Kidney epithelial cell (primary cell): ENCODE results near the gene AARS1. TPM values are rescaled to one million over a fixed set of nuclear protein-coding genes. Genes with fewer than 3 reads are reported as not detected.
A peak's percentile ranks its signal among the peaks of the same experiment; 100 is the strongest.
"Not testable (repeated sequence)": the region's sequence is repeated elsewhere in the genome, so short reads cannot be mapped to it uniquely, and the experiment has no call there.

Experiments
- DNase-seq: peaks from one replicate; pipeline ENCODE4 v3.0.0-alpha.2; 2010; ENCODE audit warnings: low read depth
- H3K27me3 ChIP-seq: 2 replicates; pipeline ENCODE4 v1.6.0; 2011; ENCODE audit warnings: low read length; ENCODE audit not compliant: control insufficient read depth, insufficient read depth
- H3K36me3 ChIP-seq: 2 replicates; pipeline ENCODE4 v1.5.1; 2011; ENCODE audit warnings: low read length; ENCODE audit not compliant: control insufficient read depth, insufficient read depth
- H3K4me3 ChIP-seq: 2 replicates; pipeline ENCODE4 v1.5.1; 2011; ENCODE audit warnings: low read depth, mild to moderate bottlenecking, control low read depth, low read length
- total RNA-seq: library from RNA; depleted of rRNA; stranded (reverse); fragments of >200 nt; gene quantifications from 2 replicates; pipeline ENCODE4 v1.2.3, GENCODE V29; 2015
- TF ChIP-seq, protein P1 (sequence below): IDR thresholded peaks from 2 replicates; pipeline ENCODE4 v1.5.1; 2011; ENCODE audit warnings: mild to moderate bottlenecking, moderate library complexity, low read length, control low read depth, inconsistent platforms; ENCODE audit not compliant: insufficient read depth, poor library complexity, severe bottlenecking

Gene AARS1
- total RNA-seq, 1 donor from 2014 or later = 185 TPM

DNA sequence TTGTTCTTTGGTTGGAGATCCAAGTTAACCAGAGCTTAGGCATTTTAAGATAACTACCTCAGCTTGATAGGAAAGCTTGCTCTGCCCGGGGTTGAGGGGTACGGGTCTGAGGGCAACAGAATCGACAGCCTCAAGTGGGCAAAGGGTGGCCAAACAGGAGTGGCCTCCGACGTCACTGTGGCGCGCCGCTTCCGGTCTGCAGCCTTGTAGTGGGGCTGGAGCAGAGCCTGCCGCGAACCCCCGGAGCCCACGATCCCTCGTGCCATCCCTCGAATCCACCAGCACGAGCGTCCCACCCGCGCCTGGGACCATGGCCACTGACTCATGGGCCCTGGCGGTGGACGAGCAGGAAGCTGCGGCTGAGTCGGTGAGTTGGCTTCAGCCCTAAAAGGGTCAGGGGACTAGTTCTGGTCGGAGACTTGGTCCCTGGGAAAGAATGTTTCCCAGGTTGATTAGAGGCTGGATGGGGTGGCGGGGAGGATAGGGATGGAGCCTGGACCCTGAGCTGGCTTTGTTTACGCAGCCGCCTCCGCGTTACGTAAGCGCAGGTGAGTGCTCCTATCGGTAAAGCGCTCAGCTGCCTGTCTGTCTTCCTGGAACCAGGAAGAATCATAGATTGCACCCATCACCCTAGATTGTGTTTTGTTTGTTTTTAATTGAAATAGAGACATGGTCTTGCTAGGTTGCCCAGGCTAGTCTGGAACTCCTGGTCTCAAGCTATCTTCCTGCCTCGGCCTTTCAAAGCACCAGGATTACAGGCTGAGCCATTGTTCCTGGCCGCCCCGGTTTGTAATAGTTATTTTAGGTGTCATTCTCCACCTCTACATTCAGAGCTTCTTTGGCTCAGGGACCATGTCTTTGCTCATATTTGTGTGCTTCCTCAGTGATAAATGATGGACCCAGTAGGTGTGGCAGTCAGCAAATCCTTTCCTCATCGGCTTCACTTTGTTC, 10.0 kb upstream of the AARS1 start, which contains the start of gene DDX19B:
TSS of gene DDX19B (plus strand) at position 199 of the 951 bp plus-strand sequence. CDS start at position 311, 112 bp downstream.
- Histone ChIP-seq H3K27me3 (no peaks in the 10 kb centered on the region), H3K36me3 (no peaks in the 10 kb centered on the region), H3K4me3 (peak within 1 kb of the TSS; percentile 90)
- TF ChIP-seq, protein P1, sequence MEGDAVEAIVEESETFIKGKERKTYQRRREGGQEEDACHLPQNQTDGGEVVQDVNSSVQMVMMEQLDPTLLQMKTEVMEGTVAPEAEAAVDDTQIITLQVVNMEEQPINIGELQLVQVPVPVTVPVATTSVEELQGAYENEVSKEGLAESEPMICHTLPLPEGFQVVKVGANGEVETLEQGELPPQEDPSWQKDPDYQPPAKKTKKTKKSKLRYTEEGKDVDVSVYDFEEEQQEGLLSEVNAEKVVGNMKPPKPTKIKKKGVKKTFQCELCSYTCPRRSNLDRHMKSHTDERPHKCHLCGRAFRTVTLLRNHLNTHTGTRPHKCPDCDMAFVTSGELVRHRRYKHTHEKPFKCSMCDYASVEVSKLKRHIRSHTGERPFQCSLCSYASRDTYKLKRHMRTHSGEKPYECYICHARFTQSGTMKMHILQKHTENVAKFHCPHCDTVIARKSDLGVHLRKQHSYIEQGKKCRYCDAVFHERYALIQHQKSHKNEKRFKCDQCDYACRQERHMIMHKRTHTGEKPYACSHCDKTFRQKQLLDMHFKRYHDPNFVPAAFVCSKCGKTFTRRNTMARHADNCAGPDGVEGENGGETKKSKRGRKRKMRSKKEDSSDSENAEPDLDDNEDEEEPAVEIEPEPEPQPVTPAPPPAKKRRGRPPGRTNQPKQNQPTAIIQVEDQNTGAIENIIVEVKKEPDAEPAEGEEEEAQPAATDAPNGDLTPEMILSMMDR = no peak
- no peak for DNase-seq

DNA sequence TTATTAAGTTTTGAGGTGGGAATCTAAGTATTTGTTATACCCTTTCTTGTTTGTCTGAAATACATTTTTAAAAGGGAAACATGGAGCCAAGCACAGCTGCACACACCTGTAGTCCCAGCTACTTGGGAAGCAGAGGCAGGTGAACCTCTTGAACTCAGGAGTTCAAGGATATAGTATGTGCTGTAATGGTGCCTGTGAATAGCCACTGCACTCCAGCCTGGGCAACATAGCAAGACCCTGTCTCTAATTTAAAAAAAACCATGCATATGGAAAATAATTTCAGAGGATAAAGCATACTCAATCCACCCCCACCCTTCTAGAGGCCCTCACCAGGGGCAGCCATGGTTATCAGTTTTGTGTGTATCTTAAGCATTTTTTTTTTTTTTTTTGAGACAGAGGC, 6.3 kb upstream of the AARS1 start:
- no peak overlapping the region for H3K4me3 ChIP-seq

DNA sequence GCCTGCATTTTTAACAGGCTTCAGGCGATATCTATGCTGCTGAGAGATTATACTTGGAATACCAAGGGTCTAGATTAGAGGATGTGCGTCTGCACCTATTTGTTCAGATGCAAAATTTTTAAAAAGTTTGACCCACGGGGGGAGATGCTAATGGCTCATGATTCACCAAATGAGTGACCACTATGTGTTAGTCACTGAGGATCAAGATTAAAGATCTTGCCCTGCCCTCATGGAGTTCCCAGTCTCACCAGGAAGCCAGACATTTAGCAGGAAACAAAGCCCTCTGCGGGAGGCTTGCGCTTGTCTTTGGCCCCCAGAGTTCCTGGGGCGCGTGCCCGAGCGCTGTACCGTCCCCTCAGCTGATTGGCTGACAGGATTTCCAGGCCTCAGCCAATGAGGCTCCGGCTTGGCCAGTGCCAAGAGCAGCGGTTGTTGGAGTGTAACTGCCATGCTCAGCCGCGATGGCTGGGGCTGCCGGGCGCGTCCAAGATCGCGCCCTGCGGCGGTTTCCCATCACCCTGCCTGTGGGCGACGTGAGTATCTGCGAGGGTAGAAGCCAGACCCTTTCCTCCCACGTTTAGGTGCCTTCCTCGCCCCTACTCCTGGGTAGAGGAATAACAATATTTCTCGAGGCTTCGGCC, 5.2 kb upstream of the AARS1 start:
- Histone ChIP-seq H3K27me3 (no peaks in the 10 kb centered on the region), H3K4me3 (no peak overlapping the region), H3K36me3 (no peaks in the 10 kb centered on the region)
- TF ChIP-seq, protein P1 = no peak
- no peak for DNase-seq

More for the DNA sequence above, 6.3 kb upstream of the AARS1 start:
- Histone ChIP-seq H3K36me3 (no peaks in the 10 kb centered on the region), H3K27me3 (no peaks in the 10 kb centered on the region)
- DNase-seq = no peak
- TF ChIP-seq, protein P1 = no peak

DNA sequence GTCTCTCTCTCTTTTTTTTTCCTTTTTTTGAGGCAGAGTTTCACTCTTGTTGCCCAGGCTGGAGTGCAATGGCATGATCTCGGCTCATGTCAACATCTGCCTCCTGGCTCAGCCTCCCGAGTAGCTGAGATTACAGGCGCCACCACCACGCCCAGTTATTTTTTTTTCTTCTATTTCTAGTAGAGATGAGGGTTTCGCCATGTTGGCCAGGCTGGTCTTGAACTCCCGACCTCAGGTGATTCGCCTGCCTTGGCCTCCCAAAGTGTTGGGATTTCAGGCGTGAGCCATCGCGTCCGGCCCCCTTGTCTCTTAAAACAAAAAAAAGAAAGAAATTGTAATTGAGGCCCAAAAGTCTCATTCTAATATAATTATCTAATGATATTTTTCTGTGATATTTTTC, 2.8 kb upstream of the AARS1 start:
- not testable (repeated sequence) for H3K4me3 ChIP-seq, DNase-seq

DNA sequence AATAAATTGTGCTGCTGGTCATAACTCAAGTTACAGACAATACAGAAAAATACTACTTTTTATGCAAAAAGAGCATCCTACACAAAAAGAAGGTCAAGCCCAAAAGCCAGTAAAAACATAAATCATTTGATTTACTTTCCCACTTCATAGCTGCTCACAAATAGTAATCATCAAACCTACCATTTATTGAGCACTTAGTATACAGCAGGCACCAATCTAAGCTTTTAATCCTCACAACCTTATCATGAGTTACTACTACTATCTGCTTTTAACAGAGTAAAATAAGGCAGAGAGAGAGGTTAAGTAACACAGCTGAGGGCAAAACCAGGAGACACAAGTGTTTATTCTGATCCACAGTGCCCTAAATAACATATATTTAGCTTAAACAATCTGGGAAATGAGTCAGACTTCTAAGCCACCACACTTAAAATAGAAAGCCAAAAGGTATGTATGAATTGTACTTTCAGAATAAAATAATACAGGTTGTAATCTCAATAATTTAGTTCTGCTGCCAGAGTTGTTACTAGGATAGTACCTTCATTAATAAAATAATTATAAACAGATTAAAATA, 1.7 kb upstream of the AARS1 start:
- H3K4me3 ChIP-seq = no peak overlapping the region
- TF ChIP-seq, protein P1 = no peak
- no peaks in the 10 kb centered on the region for H3K36me3 ChIP-seq
- no peak for DNase-seq
- H3K27me3 ChIP-seq = no peaks in the 10 kb centered on the region

More for the DNA sequence above, 2.8 kb upstream of the AARS1 start:
- not testable (repeated sequence) for H3K36me3 ChIP-seq, H3K27me3 ChIP-seq

DNA sequence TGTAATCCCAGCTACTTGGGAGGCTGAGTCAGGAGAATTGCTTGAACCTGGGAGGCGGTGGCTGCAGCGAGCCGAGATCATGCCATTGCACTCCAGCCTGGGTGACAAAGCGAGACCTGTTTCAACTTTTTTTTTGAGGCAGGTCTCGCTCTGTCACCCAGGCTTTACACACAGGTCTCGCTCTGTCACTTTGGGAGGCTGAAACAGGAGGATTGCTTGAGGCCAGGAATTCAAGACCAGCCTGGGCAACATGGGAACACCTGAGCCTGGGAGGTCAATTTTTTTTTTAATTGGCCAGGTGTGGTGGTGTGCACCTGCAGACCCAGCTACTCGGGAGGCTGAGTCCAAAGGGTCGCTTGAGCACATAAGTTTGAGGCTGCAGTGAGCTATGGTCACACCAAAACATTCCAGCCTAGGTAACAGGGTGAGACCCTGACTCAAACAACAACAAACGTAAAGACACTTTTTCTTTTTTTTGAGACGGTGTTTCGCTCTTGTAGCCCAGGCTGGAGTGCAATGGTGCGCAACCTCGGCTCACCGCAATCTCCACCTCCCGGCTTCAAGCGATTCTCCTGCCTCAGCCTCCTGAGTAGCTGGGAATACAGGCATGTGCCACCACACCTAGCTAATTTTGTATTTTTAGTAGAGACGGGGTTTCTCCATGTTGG, 1.9 kb downstream of the AARS1 start:
- H3K4me3 ChIP-seq, H3K36me3 ChIP-seq: not testable (repeated sequence)

More for the DNA sequence above, 1.9 kb downstream of the AARS1 start:
- H3K27me3 ChIP-seq, DNase-seq: not testable (repeated sequence)
